Placental pericyte (primary cell): ENCODE results near the gene STRN4. TPM values are rescaled to one million over a fixed set of nuclear protein-coding genes. Genes with fewer than 3 reads are reported as not detected.

Experiments
- small RNA-seq: library from RNA; depleted of rRNA; stranded (forward); fragments of <200 nt; gene quantifications from one replicate; pipeline ENCODE3, GENCODE V24; 2012; ENCODE audit warnings: low replicate concordance
- total RNA-seq: library from RNA; depleted of rRNA; stranded (reverse); fragments of >200 nt; gene quantifications from 2 replicates; pipeline ENCODE4 v1.2.3, GENCODE V29; 2012

Gene STRN4, protein sequence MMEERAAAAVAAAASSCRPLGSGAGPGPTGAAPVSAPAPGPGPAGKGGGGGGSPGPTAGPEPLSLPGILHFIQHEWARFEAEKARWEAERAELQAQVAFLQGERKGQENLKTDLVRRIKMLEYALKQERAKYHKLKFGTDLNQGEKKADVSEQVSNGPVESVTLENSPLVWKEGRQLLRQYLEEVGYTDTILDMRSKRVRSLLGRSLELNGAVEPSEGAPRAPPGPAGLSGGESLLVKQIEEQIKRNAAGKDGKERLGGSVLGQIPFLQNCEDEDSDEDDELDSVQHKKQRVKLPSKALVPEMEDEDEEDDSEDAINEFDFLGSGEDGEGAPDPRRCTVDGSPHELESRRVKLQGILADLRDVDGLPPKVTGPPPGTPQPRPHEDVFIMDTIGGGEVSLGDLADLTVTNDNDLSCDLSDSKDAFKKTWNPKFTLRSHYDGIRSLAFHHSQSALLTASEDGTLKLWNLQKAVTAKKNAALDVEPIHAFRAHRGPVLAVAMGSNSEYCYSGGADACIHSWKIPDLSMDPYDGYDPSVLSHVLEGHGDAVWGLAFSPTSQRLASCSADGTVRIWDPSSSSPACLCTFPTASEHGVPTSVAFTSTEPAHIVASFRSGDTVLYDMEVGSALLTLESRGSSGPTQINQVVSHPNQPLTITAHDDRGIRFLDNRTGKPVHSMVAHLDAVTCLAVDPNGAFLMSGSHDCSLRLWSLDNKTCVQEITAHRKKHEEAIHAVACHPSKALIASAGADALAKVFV
- total RNA-seq = 88.0 and 103 TPM in 2 replicates

DNA sequence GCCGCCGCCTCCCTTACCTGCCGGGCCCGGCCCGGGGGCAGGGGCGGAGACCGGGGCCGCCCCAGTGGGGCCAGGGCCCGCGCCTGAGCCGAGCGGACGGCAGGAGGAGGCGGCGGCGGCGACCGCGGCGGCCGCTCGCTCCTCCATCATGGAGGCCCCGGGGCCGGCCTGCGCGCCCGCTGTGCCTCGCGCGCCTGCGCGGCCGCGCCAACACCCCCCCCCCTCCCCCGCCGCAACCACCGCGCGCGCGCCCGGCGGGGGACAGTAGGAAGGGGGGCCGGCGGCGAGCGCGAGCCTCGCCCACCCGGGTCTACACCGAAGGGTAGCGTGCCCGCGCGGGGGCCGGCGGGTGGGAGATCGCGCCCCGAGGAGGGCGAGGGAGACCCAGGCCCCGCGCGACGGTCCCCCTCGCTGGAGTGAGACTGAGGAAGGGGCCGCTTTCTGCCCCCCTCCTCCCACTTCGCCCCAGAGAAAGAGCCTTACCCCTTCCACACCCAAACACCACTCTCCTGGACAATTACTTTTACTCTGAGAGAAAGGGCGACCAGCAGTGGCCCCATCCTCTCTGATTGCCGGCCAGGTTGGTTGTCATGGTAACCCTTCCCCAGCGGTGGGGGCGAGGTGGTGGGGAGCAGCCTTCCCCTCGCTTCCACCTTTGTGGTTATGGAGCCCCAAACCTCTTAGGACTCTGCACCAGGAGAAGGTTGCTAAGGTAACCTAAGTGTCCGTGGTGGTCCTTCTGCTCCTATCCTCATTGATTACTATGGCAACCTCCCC lies at the start of gene STRN4:
Gene STRN4, minus strand, starts transcription at position 170 of the 777 bp plus-strand sequence. Its CDS starts 20 bp downstream, at position 150.

DNA sequence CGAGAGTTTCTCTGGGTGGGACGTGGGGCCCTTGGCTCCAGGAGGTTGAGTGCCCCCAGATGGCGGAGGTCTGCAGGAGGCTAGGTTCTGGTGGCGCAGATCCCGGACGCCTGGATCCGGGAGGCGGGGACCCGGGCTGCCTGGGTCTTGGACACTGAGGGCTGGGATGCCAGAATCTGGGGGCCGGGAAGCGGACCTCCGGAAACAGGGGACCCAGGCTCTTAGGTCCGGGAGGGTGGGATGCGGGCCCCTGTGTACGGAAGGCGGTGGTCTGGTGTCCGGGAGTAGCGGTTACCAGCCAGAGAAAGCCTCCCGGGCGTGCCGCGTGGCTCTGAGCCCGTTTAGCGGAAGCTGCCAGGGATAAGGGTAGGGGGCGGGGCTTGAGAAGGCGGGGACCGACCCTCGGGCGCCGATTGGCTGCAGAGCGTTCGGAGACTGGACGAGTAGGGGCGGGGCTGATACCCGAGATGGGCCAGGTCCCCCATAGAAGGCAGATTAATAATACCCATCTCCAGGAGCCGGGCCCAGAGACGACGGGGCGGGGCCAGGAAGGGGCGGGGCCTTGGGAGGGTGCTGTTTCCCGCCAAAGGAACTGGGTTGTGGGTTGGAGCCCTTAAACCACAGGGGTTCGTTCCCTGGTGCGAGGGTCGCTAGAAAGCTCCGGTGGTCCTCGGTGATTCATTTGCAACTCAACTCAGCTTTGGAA lies 42.2 kb upstream of the STRN4 start, which contains the start of gene SLC1A5:
Gene SLC1A5, minus strand, starts transcription at position 333 of the 706 bp plus-strand sequence. CDS start 629 bp downstream, outside the sequence.

GRCh38 chr19:46745521-46746280 lies 549 bp downstream of the STRN4 start, which contains the start of gene FKRP:
Gene FKRP, plus strand, starts transcription at chr19:46746057. Its CDS starts 9,394 bp downstream, at chr19:46755451.

GRCh38 chr19:46717034-46717715 lies 29.1 kb downstream of the STRN4 start, which contains the start of gene PRKD2:
Gene PRKD2, minus strand, starts transcription at chr19:46717114. Its CDS starts 744 bp downstream, at chr19:46716370.

Small RNA genes within 50 kb of the gene (small RNA-seq; reads per million reads assigned to genes)
- gene MIR320E = 0.13 reads per million
- gene RF00019 = not detected
- gene RN7SL364P = not detected

Other genes starting within 250 kb of the STRN4 start
- 99.1 and 184 TPM in 2 replicates for gene CALM3, start 145.1 kb downstream of the STRN4 start, total RNA-seq
- 6.7 and 10.1 TPM in 2 replicates for gene PTGIR, start 121.4 kb downstream of the STRN4 start, total RNA-seq
- not detected in 2 replicates for gene GNG8, start 110.2 kb downstream of the STRN4 start, total RNA-seq
- 4.2 and 8.0 TPM in 2 replicates for gene DACT3, start 85.3 kb downstream of the STRN4 start, total RNA-seq
- 14.9 and 15.3 TPM in 2 replicates for gene PRKD2, start 29.3 kb downstream of the STRN4 start, total RNA-seq
- gene FKRP, start 393 bp downstream of the STRN4 start, total RNA-seq = 34.2 and 34.8 TPM in 2 replicates
- 222 and 326 TPM in 2 replicates for gene SLC1A5, start 42.1 kb upstream of the STRN4 start, total RNA-seq
- 160 and 214 TPM in 2 replicates for gene AP2S1, start 104.4 kb upstream of the STRN4 start, total RNA-seq
- 46.8 and 49.0 TPM in 2 replicates for gene ARHGAP35, start 114.5 kb upstream of the STRN4 start, total RNA-seq